NCI-H2196 treated with DMSO at 0.1 percent for 48 hours (cell line): ENCODE measurements around the gene RFXANK.
"Not testable (repeated sequence)": the region's sequence is repeated elsewhere in the genome, so short reads cannot be mapped to it uniquely, and the experiment has no call there.

Source experiments
- DNase-seq: peaks from one replicate; lab custom pipeline; 2025; ENCODE audit not compliant: unreplicated experiment; lab: John Stamatoyannopoulos, UW

RFXANK gene

GRCh38 chr19:19170053-19170872, 21.8 kb upstream of the RFXANK start, which contains the start of gene MEF2B:
MEF2B (minus strand) TSS chr19:19170263; CDS start chr19:19150735, 19,528 bp downstream.
- DNase-seq: peak; percentile 60

- DNase-seq: no peak
Observed at GRCh38 chr19:19170873-19171672, 21.0 kb upstream of the RFXANK start.

- DNase-seq: no peak
Observed at GRCh38 chr19:19171821-19172532, 20.1 kb upstream of the RFXANK start.

- DNase-seq: not testable (repeated sequence)
Observed at GRCh38 chr19:19173243-19173642, 18.8 kb upstream of the RFXANK start.

GRCh38 chr19:19176950-19177349, 15.1 kb upstream of the RFXANK start:
- DNase-seq: no peak

- no peak for DNase-seq
Observed at GRCh38 chr19:19179548-19180441, 12.3 kb upstream of the RFXANK start.

- DNase-seq: no peak
Observed at GRCh38 chr19:19181488-19181998, 10.5 kb upstream of the RFXANK start.

GRCh38 chr19:19185853-19186740, 6.0 kb upstream of the RFXANK start:
- DNase-seq: peak; percentile 24

GRCh38 chr19:19186742-19187141, 5.3 kb upstream of the RFXANK start:
- no peak for DNase-seq

GRCh38 chr19:19191768-19192077, 335 bp upstream of the RFXANK start:
- DNase-seq: no peak

- no peak for DNase-seq
Observed at GRCh38 chr19:19192910-19193423, 909 bp downstream of the RFXANK start.

GRCh38 chr19:19193926-19194325, 1.9 kb downstream of the RFXANK start:
- no peak for DNase-seq

GRCh38 chr19:19201697-19202630, 9.9 kb downstream of the RFXANK start:
- no peak for DNase-seq

GRCh38 chr19:19202707-19203011, 10.6 kb downstream of the RFXANK start:
- no peak for DNase-seq

- peak; percentile 87 for DNase-seq
Observed at GRCh38 chr19:19203012-19203856, 11.2 kb downstream of the RFXANK start, which contains the start of gene NR2C2AP. NR2C2AP (minus strand) TSS chr19:19203414; CDS start chr19:19203060, 354 bp downstream.

- DNase-seq: no peak
Observed at GRCh38 chr19:19204181-19204580, 12.1 kb downstream of the RFXANK start.
